ENCODE measurements around the gene FHIP1B.

The FHIP1B gene

DNA sequence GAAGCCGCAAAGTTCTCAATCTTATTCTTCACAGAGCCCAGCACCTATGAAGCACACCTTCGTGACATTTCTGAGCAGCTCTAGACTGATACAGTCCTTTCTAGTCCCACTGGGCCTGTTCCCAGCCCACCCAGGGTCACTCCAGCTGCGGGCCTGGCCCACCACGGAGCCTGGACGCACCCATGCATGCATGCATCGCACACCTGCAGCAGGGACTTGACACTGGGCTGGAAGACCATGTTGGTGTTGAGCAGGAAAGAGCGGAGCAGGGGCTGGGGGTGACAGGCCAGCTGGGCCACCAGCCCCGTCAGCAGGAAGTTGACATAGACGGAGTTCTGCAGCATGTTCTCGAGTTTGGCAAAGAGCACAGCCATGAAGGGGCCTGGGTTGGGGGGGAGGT is 19.9 kb downstream of the FHIP1B start:
- Histone ChIP-seq H3K27ac (replicated peaks) (no peak overlapping the region), H3K27me3 (ENCODE audit: insufficient read depth, poor library complexity, severe bottlenecking) (no peaks in the 10 kb centered on the region), H3K4me3 (replicated peaks; ENCODE audit: insufficient read depth, low read length) (no peak overlapping the region)
- DNase-seq (ENCODE audit: low read depth in 1 of 2, low spot score in 1 of 2), result no peak
- TF ChIP-seq GABPA (IDR thresholded peaks at IDR 0.05; ENCODE audit: low read depth) (no peak), POLR2AphosphoS5 (IDR thresholded peaks at IDR 0.05; ENCODE audit: low read depth) (no peak), SPI1 (IDR thresholded peaks at IDR 0.05; ENCODE audit: borderline replicate concordance, low read depth) (no peak)
- TF ChIP-seq, protein P1, sequence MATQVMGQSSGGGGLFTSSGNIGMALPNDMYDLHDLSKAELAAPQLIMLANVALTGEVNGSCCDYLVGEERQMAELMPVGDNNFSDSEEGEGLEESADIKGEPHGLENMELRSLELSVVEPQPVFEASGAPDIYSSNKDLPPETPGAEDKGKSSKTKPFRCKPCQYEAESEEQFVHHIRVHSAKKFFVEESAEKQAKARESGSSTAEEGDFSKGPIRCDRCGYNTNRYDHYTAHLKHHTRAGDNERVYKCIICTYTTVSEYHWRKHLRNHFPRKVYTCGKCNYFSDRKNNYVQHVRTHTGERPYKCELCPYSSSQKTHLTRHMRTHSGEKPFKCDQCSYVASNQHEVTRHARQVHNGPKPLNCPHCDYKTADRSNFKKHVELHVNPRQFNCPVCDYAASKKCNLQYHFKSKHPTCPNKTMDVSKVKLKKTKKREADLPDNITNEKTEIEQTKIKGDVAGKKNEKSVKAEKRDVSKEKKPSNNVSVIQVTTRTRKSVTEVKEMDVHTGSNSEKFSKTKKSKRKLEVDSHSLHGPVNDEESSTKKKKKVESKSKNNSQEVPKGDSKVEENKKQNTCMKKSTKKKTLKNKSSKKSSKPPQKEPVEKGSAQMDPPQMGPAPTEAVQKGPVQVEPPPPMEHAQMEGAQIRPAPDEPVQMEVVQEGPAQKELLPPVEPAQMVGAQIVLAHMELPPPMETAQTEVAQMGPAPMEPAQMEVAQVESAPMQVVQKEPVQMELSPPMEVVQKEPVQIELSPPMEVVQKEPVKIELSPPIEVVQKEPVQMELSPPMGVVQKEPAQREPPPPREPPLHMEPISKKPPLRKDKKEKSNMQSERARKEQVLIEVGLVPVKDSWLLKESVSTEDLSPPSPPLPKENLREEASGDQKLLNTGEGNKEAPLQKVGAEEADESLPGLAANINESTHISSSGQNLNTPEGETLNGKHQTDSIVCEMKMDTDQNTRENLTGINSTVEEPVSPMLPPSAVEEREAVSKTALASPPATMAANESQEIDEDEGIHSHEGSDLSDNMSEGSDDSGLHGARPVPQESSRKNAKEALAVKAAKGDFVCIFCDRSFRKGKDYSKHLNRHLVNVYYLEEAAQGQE (IDR thresholded peaks at IDR 0.05; ENCODE audit: insufficient replicate concordance, low read depth), result no peak
- TF ChIP-seq, protein P2, sequence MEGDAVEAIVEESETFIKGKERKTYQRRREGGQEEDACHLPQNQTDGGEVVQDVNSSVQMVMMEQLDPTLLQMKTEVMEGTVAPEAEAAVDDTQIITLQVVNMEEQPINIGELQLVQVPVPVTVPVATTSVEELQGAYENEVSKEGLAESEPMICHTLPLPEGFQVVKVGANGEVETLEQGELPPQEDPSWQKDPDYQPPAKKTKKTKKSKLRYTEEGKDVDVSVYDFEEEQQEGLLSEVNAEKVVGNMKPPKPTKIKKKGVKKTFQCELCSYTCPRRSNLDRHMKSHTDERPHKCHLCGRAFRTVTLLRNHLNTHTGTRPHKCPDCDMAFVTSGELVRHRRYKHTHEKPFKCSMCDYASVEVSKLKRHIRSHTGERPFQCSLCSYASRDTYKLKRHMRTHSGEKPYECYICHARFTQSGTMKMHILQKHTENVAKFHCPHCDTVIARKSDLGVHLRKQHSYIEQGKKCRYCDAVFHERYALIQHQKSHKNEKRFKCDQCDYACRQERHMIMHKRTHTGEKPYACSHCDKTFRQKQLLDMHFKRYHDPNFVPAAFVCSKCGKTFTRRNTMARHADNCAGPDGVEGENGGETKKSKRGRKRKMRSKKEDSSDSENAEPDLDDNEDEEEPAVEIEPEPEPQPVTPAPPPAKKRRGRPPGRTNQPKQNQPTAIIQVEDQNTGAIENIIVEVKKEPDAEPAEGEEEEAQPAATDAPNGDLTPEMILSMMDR (IDR thresholded peaks at IDR 0.05; ENCODE audit: insufficient read depth, low read length), result no peak

DNA sequence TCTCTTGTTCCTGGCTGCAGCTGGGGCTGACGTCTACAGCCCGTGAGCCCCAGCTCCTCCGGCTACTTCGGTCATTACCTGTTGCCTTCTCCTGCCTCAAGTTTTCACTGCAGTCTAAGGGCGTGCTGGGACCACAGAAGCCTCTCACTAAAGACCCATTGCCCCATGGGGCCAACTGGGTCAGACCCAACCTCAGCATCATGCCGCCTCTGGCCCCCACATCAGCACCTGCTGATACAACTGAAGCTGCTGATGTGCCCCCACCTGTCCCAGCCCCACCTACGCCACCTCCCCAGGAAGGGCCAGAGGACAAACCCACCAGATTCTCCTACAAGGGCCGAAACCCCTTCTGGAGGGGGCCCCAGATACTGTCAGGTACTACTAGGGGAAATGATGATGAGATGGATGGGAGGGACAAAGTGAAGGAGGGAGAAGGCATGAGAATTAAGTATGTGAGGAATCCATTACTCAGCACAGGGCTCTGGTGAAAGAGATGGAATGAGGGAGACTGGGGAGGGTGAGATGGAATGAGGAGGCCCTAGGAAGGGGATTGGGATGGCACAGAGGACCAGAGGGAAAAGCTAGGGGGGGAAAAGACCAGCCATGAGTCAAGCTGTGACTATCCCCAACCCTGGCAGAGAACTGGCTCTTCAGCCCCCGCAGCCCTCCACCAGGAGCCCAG is 24.0 kb downstream of the FHIP1B start:
- no peak overlapping the region for H3K27ac ChIP-seq (replicated peaks)
- DNase-seq (ENCODE audit: low read depth in 1 of 2, low spot score in 1 of 2), result no peak
- H3K4me3 ChIP-seq (replicated peaks; ENCODE audit: insufficient read depth, low read length), result no peak overlapping the region
- TF ChIP-seq, protein P1 (IDR thresholded peaks at IDR 0.05; ENCODE audit: insufficient replicate concordance, low read depth), result no peak
- TF ChIP-seq, protein P2 (IDR thresholded peaks at IDR 0.05; ENCODE audit: insufficient read depth, low read length), result no peak
- TF ChIP-seq POLR2AphosphoS5 (IDR thresholded peaks at IDR 0.05; ENCODE audit: low read depth) (no peak), GABPA (IDR thresholded peaks at IDR 0.05; ENCODE audit: low read depth) (no peak), SPI1 (IDR thresholded peaks at IDR 0.05; ENCODE audit: borderline replicate concordance, low read depth) (no peak)
- no peaks in the 10 kb centered on the region for H3K27me3 ChIP-seq (ENCODE audit: insufficient read depth, poor library complexity, severe bottlenecking)

DNA sequence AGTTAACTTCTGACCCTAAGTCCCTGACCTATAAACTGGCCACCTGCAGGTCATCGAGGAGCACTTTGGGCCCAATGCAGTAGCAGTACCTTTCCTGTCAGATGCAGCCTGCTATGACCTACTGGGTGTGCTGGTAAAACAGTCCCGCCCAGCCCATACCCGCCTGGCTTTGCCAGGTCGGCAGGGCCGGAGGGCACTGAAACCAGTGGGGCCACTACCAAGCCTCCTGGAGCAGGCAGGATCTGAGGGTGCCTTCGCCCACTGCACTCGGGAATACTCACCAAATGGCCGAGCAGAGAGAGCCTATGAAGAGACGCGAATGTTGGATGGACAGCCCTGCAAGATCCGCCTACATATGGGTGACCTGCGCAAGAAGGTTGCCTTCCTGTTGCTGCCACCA is 24.6 kb downstream of the FHIP1B start:
- DNase-seq (ENCODE audit: low read depth in 1 of 2, low spot score in 1 of 2), result no peak
- Histone ChIP-seq H3K27me3 (ENCODE audit: insufficient read depth, poor library complexity, severe bottlenecking) (no peaks in the 10 kb centered on the region), H3K4me3 (replicated peaks; ENCODE audit: insufficient read depth, low read length) (no peak overlapping the region), H3K27ac (replicated peaks) (no peak overlapping the region)
- TF ChIP-seq GABPA (IDR thresholded peaks at IDR 0.05; ENCODE audit: low read depth), result no peak
- TF ChIP-seq POLR2AphosphoS5 (IDR thresholded peaks at IDR 0.05; ENCODE audit: low read depth), result no peak
- TF ChIP-seq, protein P2 (IDR thresholded peaks at IDR 0.05; ENCODE audit: insufficient read depth, low read length), result no peak
- TF ChIP-seq, protein P1 (IDR thresholded peaks at IDR 0.05; ENCODE audit: insufficient replicate concordance, low read depth), result no peak
- TF ChIP-seq SPI1 (IDR thresholded peaks at IDR 0.05; ENCODE audit: borderline replicate concordance, low read depth), result no peak

All from HL-60 (cell line).